Thyroid gland (tissue), 4 donors: ENCODE results near the gene SORCS2.
A peak's percentile ranks its signal among the peaks of the same experiment; 100 is the strongest.

Experiments
- POLR2A ChIP-seq, 2 donors: fragments of 450-650 bp; IDR thresholded peaks; one replicate each; pipeline ENCODE4 v1.6.1; 2017; ENCODE audit warnings: antibody characterized with exemption in 2 of 2, mild to moderate bottlenecking in 2 of 2, moderate library complexity in 1 of 2
- TF ChIP-seq, protein P1 (sequence below), 6 experiments: fragments of 200-600 bp in 3 of 6; fragments of 450-650 bp in 3 of 6; sonication (generic) in 3 of 6; IDR thresholded peaks; one replicate each; pipeline ENCODE4 v1.5.1; 2016 to 2019; ENCODE audit warnings: antibody characterized with exemption in 6 of 6, mild to moderate bottlenecking in 2 of 6, inconsistent platforms in 1 of 6, moderate library complexity in 1 of 6

DNA sequence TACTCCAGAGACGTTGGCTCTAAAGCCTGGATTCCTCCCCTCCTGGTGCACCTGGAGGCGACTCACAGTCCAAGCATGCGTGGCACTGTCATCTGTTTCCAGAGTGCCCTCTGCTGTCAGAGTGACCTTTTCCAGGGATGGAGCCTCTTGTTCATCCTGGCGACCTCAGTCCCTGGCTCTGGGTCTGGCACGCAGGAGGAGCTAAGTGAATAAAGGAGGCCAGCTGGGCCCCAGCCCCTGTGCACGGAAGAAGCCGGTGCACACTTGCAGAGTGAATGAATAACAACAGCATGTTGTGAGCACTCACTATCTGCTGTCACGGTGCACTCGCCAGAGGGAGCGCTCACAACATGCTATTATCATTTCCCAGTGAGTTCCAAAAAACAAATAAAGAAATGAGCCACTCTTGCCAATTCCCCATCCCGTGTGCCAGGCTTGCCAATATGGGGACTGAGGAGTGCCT lies 270.2 kb downstream of the SORCS2 start:
- TF ChIP-seq, protein P1, sequence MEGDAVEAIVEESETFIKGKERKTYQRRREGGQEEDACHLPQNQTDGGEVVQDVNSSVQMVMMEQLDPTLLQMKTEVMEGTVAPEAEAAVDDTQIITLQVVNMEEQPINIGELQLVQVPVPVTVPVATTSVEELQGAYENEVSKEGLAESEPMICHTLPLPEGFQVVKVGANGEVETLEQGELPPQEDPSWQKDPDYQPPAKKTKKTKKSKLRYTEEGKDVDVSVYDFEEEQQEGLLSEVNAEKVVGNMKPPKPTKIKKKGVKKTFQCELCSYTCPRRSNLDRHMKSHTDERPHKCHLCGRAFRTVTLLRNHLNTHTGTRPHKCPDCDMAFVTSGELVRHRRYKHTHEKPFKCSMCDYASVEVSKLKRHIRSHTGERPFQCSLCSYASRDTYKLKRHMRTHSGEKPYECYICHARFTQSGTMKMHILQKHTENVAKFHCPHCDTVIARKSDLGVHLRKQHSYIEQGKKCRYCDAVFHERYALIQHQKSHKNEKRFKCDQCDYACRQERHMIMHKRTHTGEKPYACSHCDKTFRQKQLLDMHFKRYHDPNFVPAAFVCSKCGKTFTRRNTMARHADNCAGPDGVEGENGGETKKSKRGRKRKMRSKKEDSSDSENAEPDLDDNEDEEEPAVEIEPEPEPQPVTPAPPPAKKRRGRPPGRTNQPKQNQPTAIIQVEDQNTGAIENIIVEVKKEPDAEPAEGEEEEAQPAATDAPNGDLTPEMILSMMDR (IDR thresholded peaks at IDR 0.05) = peak in 3 of 6 experiments; percentile 23 to 52 (median 51)
- TF ChIP-seq POLR2A (IDR thresholded peaks at IDR 0.05) = no peak
